H54 (cell line): ENCODE measurements around the gene FZD4.
"Not testable (repeated sequence)": the region's sequence is repeated elsewhere in the genome, so short reads cannot be mapped to it uniquely, and the experiment has no call there.

Experiments
- DNase-seq: peaks from one replicate; pipeline ENCODE4 v3.0.0; 2011; ENCODE audit warnings: low spot score, mixed read lengths; ENCODE audit not compliant: insufficient read length
- FAIRE-seq: peaks from 3 replicates; lab custom pipeline; 2011; peaks lifted over from hg19 to GRCh38; lab: Jason Lieb, UNC
- POLR2A ChIP-seq: IDR thresholded peaks from 2 replicates; pipeline ENCODE4 v1.6.1; 2011; ENCODE audit warnings: low read depth, mild to moderate bottlenecking, low read length

The FZD4 gene

GRCh38 chr11:86983021-86983488 lies 27.9 kb upstream of the FZD4 start:
- DNase-seq (no peak), FAIRE-seq (no peak)
- no peak for TF ChIP-seq POLR2A

- DNase-seq (no peak), FAIRE-seq (no peak)
- no peak for TF ChIP-seq POLR2A
Observed at GRCh38 chr11:86981777-86982540, 26.8 kb upstream of the FZD4 start.

DNA sequence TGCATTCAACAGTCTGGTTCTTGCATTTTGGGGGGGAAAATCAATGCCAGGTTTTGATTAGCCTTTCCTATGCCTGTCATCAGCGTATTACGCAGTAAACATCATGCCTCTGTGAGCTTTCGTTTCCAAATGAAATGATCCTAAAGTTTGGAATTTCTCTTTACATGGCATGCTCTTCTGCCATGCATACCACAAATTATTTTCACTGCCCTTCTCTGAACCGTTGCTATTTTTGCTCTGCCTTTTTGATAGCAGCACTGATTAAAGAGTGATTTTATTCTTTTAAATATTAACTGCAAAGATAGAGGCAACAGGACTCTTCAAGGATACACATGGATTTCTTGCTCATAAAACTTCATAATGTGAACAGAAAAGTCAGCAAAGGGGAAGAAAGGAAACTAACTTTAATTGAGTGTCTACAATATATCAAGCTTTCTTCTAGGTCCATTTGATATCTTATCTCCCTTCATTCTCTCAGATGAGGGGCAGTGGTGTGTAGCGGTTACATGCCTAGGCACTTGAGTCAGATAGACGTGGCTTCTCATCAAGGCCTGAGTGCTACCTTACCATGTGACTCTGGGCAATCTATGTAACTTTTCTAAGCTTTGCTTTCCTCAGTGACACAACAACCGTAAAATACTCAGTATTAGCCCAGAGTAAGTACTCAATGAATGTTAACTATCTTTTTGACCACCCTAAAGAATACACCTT lies 25.0 kb upstream of the FZD4 start:
- TF ChIP-seq POLR2A, result no peak
- no peak for DNase-seq
- FAIRE-seq, result no peak

DNA sequence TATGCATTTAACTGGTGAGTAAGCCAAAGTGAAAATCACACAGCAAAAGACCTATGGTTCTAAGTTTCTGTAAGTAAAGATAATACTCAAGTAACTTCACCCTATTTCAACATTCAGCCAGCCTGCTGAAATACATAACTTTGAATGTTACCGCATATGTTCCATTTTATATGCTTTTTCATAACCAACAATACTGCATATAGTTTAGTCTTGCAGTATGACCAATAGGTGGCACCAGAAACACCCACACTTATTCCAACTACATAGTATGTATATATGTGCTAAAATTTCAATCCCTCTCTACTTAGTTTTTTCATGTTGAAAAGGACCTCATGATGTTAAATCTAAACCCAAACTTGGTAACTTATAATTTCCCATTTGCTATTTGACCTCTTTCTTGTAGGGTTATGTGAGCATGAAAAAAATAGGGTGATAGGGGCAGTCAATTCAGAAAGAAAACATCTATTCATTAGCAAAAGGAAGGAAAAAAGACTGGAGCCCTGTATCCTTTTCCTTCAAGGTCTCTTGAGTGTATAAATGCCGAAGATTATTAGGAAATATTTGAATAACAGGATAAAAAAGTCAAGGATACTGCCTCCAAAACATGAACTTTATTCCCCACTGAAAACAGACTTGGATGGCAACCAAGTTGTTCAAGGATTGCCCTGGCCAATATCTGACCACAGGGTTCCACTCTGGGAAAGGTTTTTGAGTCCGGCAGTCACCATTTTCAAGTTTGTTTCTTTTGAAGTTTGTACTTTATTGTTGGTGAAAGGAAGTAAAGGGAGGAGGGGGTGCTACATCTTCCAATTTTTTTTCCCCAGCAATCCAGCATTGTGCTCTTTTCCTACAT lies 23.8 kb upstream of the FZD4 start:
- DNase-seq, result no peak
- no peak for TF ChIP-seq POLR2A
- no peak for FAIRE-seq

GRCh38 chr11:86978247-86978646 lies 23.1 kb upstream of the FZD4 start:
- FAIRE-seq, result no peak
- no peak for DNase-seq
- TF ChIP-seq POLR2A, result no peak

- FAIRE-seq, result no peak
- DNase-seq, result no peak
- TF ChIP-seq POLR2A, result no peak
Observed at GRCh38 chr11:86977441-86978050, 22.4 kb upstream of the FZD4 start.

GRCh38 chr11:86972734-86973133 lies 17.5 kb upstream of the FZD4 start:
- DNase-seq, result no peak
- no peak for FAIRE-seq
- no peak for TF ChIP-seq POLR2A

- FAIRE-seq, result no peak
- no peak for TF ChIP-seq POLR2A
- no peak for DNase-seq
Observed at GRCh38 chr11:86969258-86969657, 14.1 kb upstream of the FZD4 start.

DNA sequence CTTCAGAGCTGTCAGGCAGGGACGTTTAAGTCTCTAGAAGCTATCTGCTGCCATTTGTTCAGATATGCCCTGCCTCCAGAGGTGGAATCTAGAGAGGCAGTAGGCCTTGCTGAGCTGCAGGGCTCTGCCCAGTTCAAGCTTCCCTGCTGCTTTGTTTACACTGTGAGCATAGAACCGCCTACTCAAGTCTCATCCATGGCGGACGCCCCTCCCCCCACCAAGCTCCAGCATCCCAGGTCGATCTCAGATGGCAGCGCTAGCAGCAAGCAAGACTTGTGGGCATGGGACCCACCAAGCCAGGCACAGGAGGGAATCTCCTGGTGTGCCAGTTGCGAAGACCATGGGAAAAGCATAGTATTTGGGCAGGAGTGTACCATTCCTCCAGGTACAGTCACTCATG lies 12.4 kb upstream of the FZD4 start:
- DNase-seq, FAIRE-seq: not testable (repeated sequence)

DNA sequence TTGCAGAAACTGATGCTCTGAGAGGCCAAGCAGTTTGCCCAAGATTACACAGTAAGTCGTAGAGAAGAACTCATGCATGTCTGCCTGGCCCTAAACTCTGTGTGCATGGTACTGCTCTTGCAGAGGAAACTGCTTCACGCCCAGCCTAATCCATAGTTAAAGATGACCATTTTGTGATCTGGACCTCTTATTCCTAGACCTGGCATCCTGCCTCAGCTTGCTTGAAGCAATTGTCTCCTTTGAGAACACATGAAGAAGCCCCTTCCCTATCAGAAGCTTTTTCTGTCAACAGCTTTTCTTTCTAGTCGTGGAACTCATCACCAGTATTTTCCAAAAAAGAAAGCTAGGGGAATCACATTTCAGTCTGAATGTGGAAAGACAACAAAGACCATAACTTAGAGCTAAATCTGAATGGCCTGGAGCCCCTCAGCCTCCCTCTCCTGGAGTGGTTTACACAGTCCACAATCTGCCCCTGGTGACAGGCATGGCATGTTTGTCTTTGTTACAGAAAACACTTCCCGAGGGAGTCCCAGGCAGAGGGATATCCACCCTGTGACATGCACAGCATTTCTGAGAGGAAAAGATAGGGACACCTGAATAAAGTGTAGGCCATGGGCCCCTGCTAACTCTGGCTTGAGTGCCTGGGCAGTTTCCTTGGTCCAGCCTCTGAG lies 2.9 kb upstream of the FZD4 start:
- FAIRE-seq (no peak), DNase-seq (no peak)
- no peak for TF ChIP-seq POLR2A

GRCh38 chr11:86956905-86957195 lies 1.7 kb upstream of the FZD4 start:
- DNase-seq, result no peak
- FAIRE-seq, result no peak
- TF ChIP-seq POLR2A, result no peak

DNA sequence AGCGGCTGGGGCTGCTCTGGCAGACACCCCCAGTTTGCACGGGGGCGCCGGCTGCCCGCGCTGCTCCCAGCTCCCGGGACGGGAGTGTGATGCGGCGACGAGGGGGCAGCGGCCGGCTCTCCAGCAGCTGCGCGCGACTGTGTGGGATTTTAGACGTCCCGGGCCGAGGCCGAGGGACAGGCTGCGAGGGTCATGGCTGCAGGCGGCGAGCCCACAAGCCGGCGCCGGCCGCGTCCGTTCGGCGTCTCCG lies 159 bp downstream of the FZD4 start:
- TF ChIP-seq POLR2A, result peak; percentile 90
- FAIRE-seq (no peak), DNase-seq (no peak)

DNA sequence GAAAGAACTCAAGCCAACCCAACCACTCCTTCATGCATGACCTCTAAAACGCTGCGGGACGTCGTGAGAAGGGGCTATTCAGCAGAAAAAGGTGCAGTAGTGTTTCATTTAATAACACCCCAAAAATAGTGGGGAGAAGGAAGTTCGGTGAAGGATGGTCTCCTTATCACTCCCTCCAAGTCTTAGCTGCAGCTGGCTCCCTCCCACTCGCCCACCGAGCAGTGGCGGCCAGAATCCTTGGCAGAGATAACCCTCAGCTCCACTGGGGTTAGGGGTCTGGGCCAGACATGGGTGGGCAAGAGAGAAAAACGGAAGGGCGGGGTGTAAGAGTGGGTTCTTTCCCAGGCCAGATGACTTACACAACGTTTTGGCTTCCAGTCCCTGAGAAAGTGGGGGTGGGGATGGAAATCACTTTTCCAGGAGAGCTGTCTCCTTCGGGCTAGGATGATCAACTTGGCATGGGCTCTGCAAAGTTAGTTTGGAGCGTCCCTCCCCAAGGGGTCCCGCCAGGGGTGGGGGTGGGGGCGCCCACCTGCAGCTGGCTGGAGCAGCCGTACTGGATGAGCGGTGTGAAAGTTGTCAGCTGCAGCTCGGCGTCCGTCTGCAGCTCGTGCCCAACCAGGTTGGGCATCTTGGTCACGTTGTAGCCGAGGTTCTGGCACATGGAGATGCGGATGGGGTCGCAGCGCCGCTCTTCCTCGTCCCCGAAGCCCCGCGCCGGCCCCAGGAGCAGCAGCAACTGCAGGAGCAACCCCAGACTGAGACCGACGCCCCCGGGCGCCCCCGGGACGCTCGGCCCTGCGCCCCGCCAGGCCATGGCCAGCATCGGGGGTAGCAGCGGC lies 705 bp downstream of the FZD4 start:
- no peak for FAIRE-seq
- no peak for DNase-seq

More for the DNA sequence above, 705 bp downstream of the FZD4 start:
- TF ChIP-seq POLR2A, result no peak
